ENCODE results near the gene FXYD7. TPM values are rescaled to one million over a fixed set of nuclear protein-coding genes. Genes with fewer than 3 reads are reported as not detected.

Gene FXYD7
- total and polyA plus RNA-seq, 9 of the 15 experiments (the other 6 are each of a cell fraction or from before 2014, with no cell fraction given) = 0.10 to 0.80 (median 0.31) TPM; not detected in 3

GRCh38 chr19:35132254-35132653 lies 10.8 kb upstream of the FXYD7 start:
- no peak for FAIRE-seq
- POLR2A ChIA-PET = no interaction called here
- no TSS peak for BruUV-seq (replicated peaks)
- TF ChIP-seq SMAD1 (IDR thresholded peaks at IDR 0.05; ENCODE audit: low read depth, low read length, partially characterized antibody) (no peak), USF2 (CRISPR knock-in tag; IDR thresholded peaks at IDR 0.05) (no peak), FOXK2 (conservative IDR thresholded peaks at IDR 0.05 in 1 of 2, IDR thresholded peaks at IDR 0.05 in 1 of 2; ENCODE audit: low read depth in 2 of 2) (no peak), ZNF311 (CRISPR knock-in tag; IDR thresholded peaks at IDR 0.05) (no peak), ZFP36 (IDR thresholded peaks at IDR 0.05; ENCODE audit: low read depth, low read length, partially characterized antibody) (no peak), GTF2A2 (tag; IDR thresholded peaks at IDR 0.05) (no peak), ZNF3 (CRISPR knock-in tag; IDR thresholded peaks at IDR 0.05) (no peak), PREB (CRISPR knock-in tag; IDR thresholded peaks at IDR 0.05) (no peak), PTBP1 (IDR thresholded peaks at IDR 0.05; ENCODE audit: low read depth, low read length) (no peak), CTCFL (IDR thresholded peaks at IDR 0.05; ENCODE audit: borderline replicate concordance, insufficient read depth, low read depth, low read length, poor library complexity, severe bottlenecking) (no peak), ARID2 (IDR thresholded peaks at IDR 0.05) (no peak), DPF2 (IDR thresholded peaks at IDR 0.05) (no peak), TAF1 (IDR thresholded peaks at IDR 0.05; ENCODE audit: control insufficient read depth, extremely low read depth, insufficient read depth, low read length, severe bottlenecking) (no peak), BDP1 (IDR thresholded peaks at IDR 0.05; ENCODE audit: insufficient read depth, insufficient read length) (no peak), ATF3 (IDR thresholded peaks at IDR 0.05) (no peak), ATF3 (CRISPR knock-in tag; conservative IDR thresholded peaks at IDR 0.05) (no peak), LCOR (CRISPR knock-in tag; IDR thresholded peaks at IDR 0.05) (no peak)

More at GRCh38 chr19:35132254-35132653, 10.8 kb upstream of the FXYD7 start:
- no peaks in the 10 kb centered on the region for H3K36me3 ChIP-seq (ENCODE audit: control insufficient read depth, insufficient read depth, low read length)
- DNase-seq (ENCODE audit: extremely low read depth in 1 of 4, low spot score in 3 of 4) = no peak
- no peak overlapping the region for H3K9ac ChIP-seq (ENCODE audit: insufficient read depth in 1 of 2, low read depth in 2 of 2, low read length in 2 of 2)
- intact Hi-C loops (cut with micrococcal nuclease) (no loop called here), in situ Hi-C loops (cut with MboI) (loop anchor here (10.0 kb wide), 1 partner anchor 297 kb away; no protein-coding TSS in a partner anchor)
- H4K20me1 ChIP-seq (replicated peaks; ENCODE audit: control insufficient read depth, insufficient read depth, low read length) = 0 out of 2 replicates have a peak, but pooled peaks cover 4% of the 10 kb centered on the region
- H3K27ac ChIP-seq (ENCODE audit: extremely low read depth, low read depth, low read length) = no peak overlapping the region
- peaks cover 3 to 16% of the 10 kb centered on the region in 2 experiments; a peak in 3 of 5 replicates for H3K4me1 ChIP-seq (replicated peaks in 1 of 2; ENCODE audit: control insufficient read depth in 2 of 2, insufficient read depth in 2 of 2, low read length in 2 of 2)
- CTCF ChIA-PET (ENCODE audit: low intra/inter-chr PET ratio) = no interaction called here
- H2AFZ ChIP-seq (ENCODE audit: low read depth, low read length) = no peak overlapping the region
- H3K4me2 ChIP-seq (ENCODE audit: insufficient read depth, low read length) = no peak overlapping the region
- H3K9me1 ChIP-seq (ENCODE audit: control insufficient read depth, insufficient read depth, low read length) = no peaks in the 10 kb centered on the region
- no peak overlapping the region for H3K4me3 ChIP-seq
- H3K27me3 ChIP-seq (ENCODE audit: control insufficient read depth in 2 of 2, insufficient read depth in 2 of 2, low read length in 2 of 2) = peaks cover 2 to 38% of the 10 kb centered on the region in 2 experiments; a peak in 3 of 5 replicates
- no peak for ATAC-seq
- no peaks in the 10 kb centered on the region for H3K9me3 ChIP-seq (replicated peaks; ENCODE audit: control insufficient read depth, insufficient read depth, low read depth, low read length)
- no peaks in the 10 kb centered on the region for H3K79me2 ChIP-seq (ENCODE audit: control insufficient read depth, insufficient read depth, low read length)
